HEK293 (cell line): ENCODE data around the gene RTKN.

Experiments
- CTCF ChIA-PET: fragments of 350-600 bp; formaldehyde crosslinking; extraction: SDS; loops from one replicate; lab custom pipeline; 2021; ENCODE audit warnings: antibody characterized with exemption; lab: Yijun Ruan, JAX
- POLR2A ChIA-PET: fragments of 300-600 bp; formaldehyde crosslinking; extraction: SDS; loops from one replicate; lab custom pipeline; 2020; ENCODE audit warnings: antibody characterized with exemption, inconsistent platforms; lab: Yijun Ruan, JAX
- H3K27ac ChIP-seq: fragments of 200-500 bp; sonication (Bioruptor generic); 2 replicates; pipeline ENCODE4 v1.5.1; 2014; ENCODE audit warnings: low read depth, low read length, control low read depth, inconsistent platforms; ENCODE audit errors: extremely low read depth
- H3K36me3 ChIP-seq, 2 experiments: fragments of 200-500 bp in 1 of 2; sonication (Bioruptor generic) in 1 of 2; 1 replicate in 1 of 2; 2 replicates in 1 of 2; pipeline ENCODE4 v1.5.1; 2014 to 2017; ENCODE audit warnings: inconsistent platforms in 2 of 2, low read length in 2 of 2; ENCODE audit not compliant: control insufficient read depth in 2 of 2, insufficient read depth in 1 of 2
- H3K4me1 ChIP-seq: fragments of 200-500 bp; sonication (Bioruptor generic); 2 replicates; pipeline ENCODE4 v1.5.1; 2014; ENCODE audit warnings: mild to moderate bottlenecking, low read length, inconsistent platforms; ENCODE audit not compliant: control insufficient read depth, insufficient read depth
- H3K4me3 ChIP-seq: 2 replicates; pipeline ENCODE4 v1.5.1; 2011; ENCODE audit warnings: low read depth, mild to moderate bottlenecking, control low read depth, low read length, moderate library complexity
- H3K9me3 ChIP-seq: fragments of 200-500 bp; sonication (Bioruptor generic); 2 replicates; pipeline ENCODE4 v1.5.1; 2014; ENCODE audit warnings: low read depth, low read length, inconsistent platforms; ENCODE audit not compliant: control insufficient read depth, insufficient read depth
- EGR2 ChIP-seq: fragments of 450-650 bp; formaldehyde crosslinking; IDR thresholded peaks from 2 replicates; pipeline ENCODE4 v1.5.1; 2016; ENCODE audit warnings: low read depth, missing biosample characterization, missing genetic modification characterization
- PBX3 ChIP-seq: sonication (generic); formaldehyde crosslinking; IDR thresholded peaks from 2 replicates; pipeline ENCODE4 v1.8.1; 2022; ENCODE audit warnings: mild to moderate bottlenecking, moderate library complexity, missing genetic modification reagents
- RBAK ChIP-seq: fragments of 450-650 bp; formaldehyde crosslinking; IDR thresholded peaks from 2 replicates; pipeline ENCODE4 v1.5.1; 2016; ENCODE audit warnings: missing biosample characterization, missing genetic modification characterization
- SP2 ChIP-seq: fragments of 450-650 bp; formaldehyde crosslinking; IDR thresholded peaks from 2 replicates; pipeline ENCODE4 v1.5.1; 2016; ENCODE audit warnings: missing biosample characterization, missing genetic modification characterization
- ZBTB11 ChIP-seq: fragments of 450-650 bp; formaldehyde crosslinking; conservative IDR thresholded peaks from 2 replicates; pipeline ENCODE4 v1.5.1; 2016; ENCODE audit warnings: low read depth, missing biosample characterization, missing genetic modification characterization
- ZBTB8A ChIP-seq: fragments of 450-650 bp; formaldehyde crosslinking; IDR thresholded peaks from 2 replicates; pipeline ENCODE4 v1.5.1; 2016; ENCODE audit warnings: missing biosample characterization, missing genetic modification characterization
- ZFHX2 ChIP-seq: fragments of 450-650 bp; formaldehyde crosslinking; conservative IDR thresholded peaks from 2 replicates; pipeline ENCODE4 v1.5.1; 2016; ENCODE audit warnings: missing biosample characterization, missing genetic modification characterization
- ZFP3 ChIP-seq: fragments of 450-650 bp; formaldehyde crosslinking; IDR thresholded peaks from 2 replicates; pipeline ENCODE4 v1.5.1; 2016; ENCODE audit warnings: low read depth, missing biosample characterization, missing genetic modification characterization
- ZIC2 ChIP-seq: fragments of 450-650 bp; formaldehyde crosslinking; IDR thresholded peaks from 2 replicates; pipeline ENCODE4 v1.5.1; 2016; ENCODE audit warnings: missing biosample characterization, missing genetic modification characterization
- ZNF184 ChIP-seq: fragments of 450-650 bp; IDR thresholded peaks from 2 replicates; pipeline ENCODE4 v1.5.1; 2018; ENCODE audit warnings: missing biosample characterization, mild to moderate bottlenecking, missing genetic modification characterization
- ZNF292 ChIP-seq: fragments of 450-650 bp; formaldehyde crosslinking; IDR thresholded peaks from 2 replicates; pipeline ENCODE4 v1.5.1; 2016; ENCODE audit warnings: low read depth, missing biosample characterization, missing genetic modification characterization, borderline replicate concordance
- ZNF335 ChIP-seq: fragments of 450-650 bp; formaldehyde crosslinking; conservative IDR thresholded peaks from 2 replicates; pipeline ENCODE4 v1.5.1; 2016; ENCODE audit warnings: missing biosample characterization, missing genetic modification characterization
- ZNF341 ChIP-seq: fragments of 450-650 bp; formaldehyde crosslinking; IDR thresholded peaks from 2 replicates; pipeline ENCODE4; 2016; ENCODE audit warnings: low read depth, missing biosample characterization, missing genetic modification characterization
- ZNF398 ChIP-seq: fragments of 450-650 bp; formaldehyde crosslinking; IDR thresholded peaks from 2 replicates; pipeline ENCODE4 v1.5.1; 2017; ENCODE audit warnings: missing biosample characterization, missing genetic modification characterization
- ZNF433 ChIP-seq: fragments of 450-650 bp; formaldehyde crosslinking; IDR thresholded peaks from 2 replicates; pipeline ENCODE4 v1.5.1; 2016; ENCODE audit warnings: missing biosample characterization, missing genetic modification characterization, low read depth
- ZNF501 ChIP-seq: fragments of 450-650 bp; formaldehyde crosslinking; IDR thresholded peaks from 2 replicates; pipeline ENCODE4 v1.5.1; 2016; ENCODE audit warnings: missing biosample characterization, missing genetic modification characterization
- ZNF561 ChIP-seq: fragments of 450-650 bp; IDR thresholded peaks from 2 replicates; pipeline ENCODE4 v1.5.1; 2018; ENCODE audit warnings: missing biosample characterization, missing genetic modification characterization, borderline replicate concordance
- ZNF600 ChIP-seq: fragments of 450-650 bp; formaldehyde crosslinking; IDR thresholded peaks from 2 replicates; pipeline ENCODE4 v1.5.1; 2016; ENCODE audit warnings: missing biosample characterization, missing genetic modification characterization
- ZNF623 ChIP-seq: fragments of 450-650 bp; formaldehyde crosslinking; IDR thresholded peaks from 2 replicates; pipeline ENCODE4 v1.5.1; 2016; ENCODE audit warnings: missing biosample characterization, missing genetic modification characterization
- ZNF664 ChIP-seq: fragments of 450-650 bp; formaldehyde crosslinking; IDR thresholded peaks from 2 replicates; pipeline ENCODE4 v1.5.1; 2016; ENCODE audit warnings: missing biosample characterization, missing genetic modification characterization
- ZSCAN5A ChIP-seq: fragments of 450-650 bp; formaldehyde crosslinking; IDR thresholded peaks from 2 replicates; pipeline ENCODE4 v1.5.1; 2016; ENCODE audit warnings: missing biosample characterization, missing genetic modification characterization

RTKN gene

GRCh38 chr2:74474481-74474880 lies 32.7 kb upstream of the RTKN start:
- no peak overlapping the region for H3K4me3 ChIP-seq
- TF ChIP-seq ZFP3, result no peak
- TF ChIP-seq ZBTB11 (tag by site-specific recombination), result no peak
- peak; percentile 25; the same call in 1 of the 2 replicates for TF ChIP-seq ZIC2
- H3K4me1 ChIP-seq, result 0 out of 2 replicates have a peak, but pooled peaks cover 2% of the 10 kb centered on the region
- H3K9me3 ChIP-seq, result no peaks in the 10 kb centered on the region
- H3K36me3 ChIP-seq, result peaks cover 40 to 45% of the 10 kb centered on the region in 2 experiments
- no peak overlapping the region for H3K27ac ChIP-seq
- POLR2A ChIA-PET, result interaction anchor here (0.7 to 4.0 kb wide), 4 partner anchors 16 to 73 kb away, joined by 5 to 44 read pairs (median 8); partner anchors contain the start of genes DQX1 and WBP1
- CTCF ChIA-PET, result interaction anchor here (0.6 to 1.5 kb wide), 6 partner anchors 9 to 101 kb away, joined by 3 to 7 read pairs (median 3); no protein-coding TSS in a partner anchor

GRCh38 chr2:74472945-74473258 lies 31.2 kb upstream of the RTKN start:
- H3K4me1 ChIP-seq, result 0 out of 2 replicates have a peak, but pooled peaks cover 2% of the 10 kb centered on the region
- TF ChIP-seq ZNF398 (tag by site-specific recombination), result no peak
- TF ChIP-seq ZNF664, result no peak
- no peak for TF ChIP-seq ZNF623 (tag by site-specific recombination)
- no peak for TF ChIP-seq ZNF184 (tag by site-specific recombination)
- TF ChIP-seq, all 188 proteins: peak for 0
- Histone ChIP-seq H3K36me3 (peaks cover 24 to 36% of the 10 kb centered on the region in 2 experiments), H3K4me3 (peak overlapping the region; percentile 55), H3K27ac (peak overlapping the region; percentile 87), H3K9me3 (no peaks in the 10 kb centered on the region)
- POLR2A ChIA-PET, result interaction anchor here (0.8 to 4.0 kb wide), 10 partner anchors 9 to 117 kb away, joined by 3 to 44 read pairs (median 4); partner anchors contain the start of genes AUP1, CCDC142, HTRA2 and INO80B
- CTCF ChIA-PET, result interaction anchor here (0.6 to 1.5 kb wide), 5 partner anchors 10 to 195 kb away, joined by 3 to 14 read pairs (median 3); partner anchors contain the start of genes CCDC142, INO80B and TTC31

GRCh38 chr2:74472086-74472944 lies 30.6 kb upstream of the RTKN start, which contains the start of gene MRPL53:
Gene MRPL53 (minus strand): TSS chr2:74472680. CDS start chr2:74472660, 20 bp downstream.
- H3K27ac ChIP-seq, result peak within 1 kb of the TSS; percentile 87
- ChIA-PET POLR2A (interaction anchor here (0.9 to 4.0 kb wide), 9 partner anchors 9 to 118 kb away, joined by 3 to 44 read pairs (median 5); partner anchors contain the start of genes AUP1, CCDC142, HTRA2 and INO80B), CTCF (interaction anchor here (0.8 to 1.5 kb wide), 4 partner anchors 10 to 195 kb away, joined by 3 to 14 read pairs (median 3); partner anchors contain the start of genes CCDC142, INO80B and TTC31)
- no peaks in the 10 kb centered on the region for H3K9me3 ChIP-seq
- peak within 1 kb of the TSS; percentile 55 for H3K4me3 ChIP-seq
- peaks cover 18 to 31% of the 10 kb centered on the region in 2 experiments; a peak in 2 of 3 replicates for H3K36me3 ChIP-seq
- H3K4me1 ChIP-seq, result 0 out of 2 replicates have a peak, but pooled peaks cover 2% of the 10 kb centered on the region
- TF ChIP-seq RBAK (no peak), ZNF335 (peak; percentile 89), ZNF561 (tag by site-specific recombination) (peak; percentile 21; the same call in 1 of the 2 replicates), EGR2 (tag by site-specific recombination) (peak; percentile 49), PBX3 (peak; percentile 96), ZFHX2 (tag by site-specific recombination) (peak; percentile 29; the same call in 1 of the 2 replicates), ZNF664 (no peak), ZNF600 (tag by site-specific recombination) (peak; percentile 73; the same call in 1 of the 2 replicates), ZSCAN5A (0 out of 2 replicates have a peak, but pooled peaks have one; percentile 12), ZNF501 (tag by site-specific recombination) (peak; percentile 89), ZNF341 (tag by site-specific recombination) (peak; percentile 89), SP2 (tag by site-specific recombination) (peak; percentile 90), ZNF292 (tag by site-specific recombination) (no peak), ZNF433 (tag by site-specific recombination) (no peak), ZBTB8A (tag by site-specific recombination) (peak; percentile 66; the same call in 1 of the 2 replicates)
